Right renal pelvis (tissue), 4 donors: Measurements from ENCODE around the gene AKAP1. TPM values are rescaled to one million over a fixed set of nuclear protein-coding genes. Genes with fewer than 3 reads are reported as not detected.

Source experiments
- DNase-seq, 4 donors: peaks; one replicate each; pipeline ENCODE4 v3.0.0-alpha.2; 2013; ENCODE audit warnings: low read depth in 4 of 4, low spot score in 3 of 4, missing footprints in 1 of 4
- polyA plus RNA-seq, 4 donors: library from polyadenylated mRNA; unstranded; fragments of 120-200 nt; gene quantifications; one replicate each; pipeline ENCODE4 v1.2.1, GENCODE V29; 2013; ENCODE audit not compliant: insufficient read length in 4 of 4

AKAP1 gene
- polyA plus RNA-seq, 4 donors = 33.8 to 36.8 (median 36.0) TPM

GRCh38 chr17:57073626-57074025 is 11.4 kb upstream of the AKAP1 start:
- DNase-seq = no peak

GRCh38 chr17:57075193-57075592 is 9.9 kb upstream of the AKAP1 start:
- no peak for DNase-seq

GRCh38 chr17:57075785-57076184 is 9.3 kb upstream of the AKAP1 start:
- no peak for DNase-seq

GRCh38 chr17:57077000-57077399 is 8.0 kb upstream of the AKAP1 start:
- DNase-seq = no peak

- DNase-seq = no peak
Observed at GRCh38 chr17:57078274-57078673, 6.8 kb upstream of the AKAP1 start.

GRCh38 chr17:57080718-57081117 is 4.3 kb upstream of the AKAP1 start:
- DNase-seq = no peak

- no peak for DNase-seq
Observed at GRCh38 chr17:57082441-57082840, 2.6 kb upstream of the AKAP1 start.

GRCh38 chr17:57084361-57084801 is 665 bp upstream of the AKAP1 start:
- no peak for DNase-seq

- DNase-seq = peak in 1 of 4 donors; percentile 32
Observed at GRCh38 chr17:57085448-57086068, 512 bp downstream of the AKAP1 start.

GRCh38 chr17:57086069-57086930 is 1.3 kb downstream of the AKAP1 start:
- peak in 1 of 4 donors; percentile 18 for DNase-seq

- DNase-seq = no peak
Observed at GRCh38 chr17:57088298-57088697, 3.3 kb downstream of the AKAP1 start.

- no peak for DNase-seq
Observed at GRCh38 chr17:57089391-57089790, 4.3 kb downstream of the AKAP1 start.

GRCh38 chr17:57090560-57091185 is 5.6 kb downstream of the AKAP1 start:
- no peak for DNase-seq

- no peak for DNase-seq
Observed at GRCh38 chr17:57091186-57091618, 6.2 kb downstream of the AKAP1 start.

GRCh38 chr17:57092171-57092570 is 7.1 kb downstream of the AKAP1 start:
- DNase-seq = no peak

- no peak for DNase-seq
Observed at GRCh38 chr17:57092779-57093178, 7.7 kb downstream of the AKAP1 start.

GRCh38 chr17:57096472-57097202 is 11.6 kb downstream of the AKAP1 start:
- no peak for DNase-seq

GRCh38 chr17:57097832-57098421 is 12.9 kb downstream of the AKAP1 start:
- DNase-seq = no peak

GRCh38 chr17:57099165-57099564 is 14.1 kb downstream of the AKAP1 start:
- DNase-seq = no peak

GRCh38 chr17:57102122-57102521 is 17.1 kb downstream of the AKAP1 start:
- DNase-seq = no peak
